Heart right ventricle (tissue), 16 donors: ENCODE data around the gene MUC3A. TPM values are rescaled to one million over a fixed set of nuclear protein-coding genes. Genes with fewer than 3 reads are reported as not detected.

Experiments
- ATAC-seq, 8 donors: fragments of 200-7000 bp; cut with Tn5 transposase; one replicate each; pipeline ENCODE4 v1.9.1; 2020; ENCODE audit warnings: mild to moderate bottlenecking in 8 of 8, moderate library complexity in 8 of 8, moderate number of reproducible peaks in 1 of 8
- DNase-seq, 2 donors: peaks; one replicate each; pipeline ENCODE4 v3.0.0-alpha.2; 2020
- H3K27ac ChIP-seq, 10 donors: fragments of 200-600 bp; sonication (generic) in 2 of 10; one replicate each; pipeline versions ENCODE4 v1.5.0 to v1.8.0; 2020 to 2022; ENCODE audit warnings: mild to moderate bottlenecking in 3 of 10
- H3K27me3 ChIP-seq, 7 donors: fragments of 200-600 bp; one replicate each; pipeline ENCODE4 v1.8.0; 2021 to 2022; ENCODE audit warnings: mild to moderate bottlenecking in 2 of 7
- H3K36me3 ChIP-seq, 9 donors: fragments of 200-600 bp; sonication (generic) in 1 of 9; one replicate each; pipeline versions ENCODE4 v1.5.0 to v1.8.0; 2020 to 2022; ENCODE audit warnings: mild to moderate bottlenecking in 2 of 9
- H3K4me1 ChIP-seq, 9 donors: fragments of 200-600 bp; sonication (generic) in 1 of 9; one replicate each; pipeline versions ENCODE4 v1.5.0 to v1.8.0; 2020 to 2022; ENCODE audit warnings: mild to moderate bottlenecking in 4 of 9
- H3K4me3 ChIP-seq, 10 donors: fragments of 200-600 bp; sonication (generic) in 2 of 10; one replicate each; pipeline versions ENCODE4 v1.5.0 to v1.8.0; 2020 to 2022; ENCODE audit warnings: mild to moderate bottlenecking in 7 of 10, moderate library complexity in 2 of 10
- H3K9me3 ChIP-seq, 11 donors: fragments of 200-600 bp in 10 of 11; sonication (generic) in 2 of 11; one replicate each; pipeline versions ENCODE4 v1.5.0 to v1.8.0; 2013 to 2022; ENCODE audit warnings: mild to moderate bottlenecking in 2 of 11, control low read depth in 1 of 11, moderate library complexity in 1 of 11
- CTCF ChIP-seq, 9 donors: fragments of 200-600 bp; sonication (generic) in 2 of 9; IDR thresholded peaks; one replicate each; pipeline versions ENCODE4 v1.5.0 to v1.8.0; 2021 to 2022; ENCODE audit warnings: antibody characterized with exemption in 9 of 9, mild to moderate bottlenecking in 5 of 9, moderate library complexity in 1 of 9
- WGBS, 2 donors: extraction: QIAGEN DNeasy Blood & Tissue Kit; methylation state at CpG; one replicate each; pipeline ENCODE4 v1.1.7; 2013; ENCODE audit warnings: inconsistent platforms in 1 of 2; 5-methylcytosine and 5-hydroxymethylcytosine counted together
- intact Hi-C, 10 donors: fragments of 100-400 bp; cut with DNase I; formaldehyde crosslinking; loops; one replicate each; pipeline versions ENCODE4 v1.11.1 to v1.14.2; 2022
- polyA plus RNA-seq, 2 donors: library from polyadenylated mRNA; stranded (reverse); fragments of 200-250 nt; gene quantifications; one replicate each; pipeline ENCODE4 v1.2.3, GENCODE V29; 2013
- total RNA-seq, 10 donors: library from RNA; stranded (reverse); fragmentation: NEBNext Ultra II Directional in 3 of 10; extraction: Animal tissue kit (Norgen Biotek cat#: 25700) in 3 of 10; gene quantifications; one replicate each; pipeline versions ENCODE4 v1.2.1 to v1.2.4, GENCODE V29; 2021 to 2023
- donor health status: Arrhythmogenic right ventricular cardiomyopathy.
- donor health status: ischemic (EF 13 %, LVEDD 7.1; RV severe dilation, severe dysfunction).
- donor health status: healthy with polysubstance abuse.
- donor health status: DM: no; HTN: yes; CAD: no.
- donor health status: DM: no; HTN: no; CAD: no.
- donor health status: ischemic (EF 25% LVEDD 6.9; RV normal size, moderate dysfunction).
- donor health status: ischemic (EF 25% LVEDD 5.7; RV mildly dilated, moderate dysfunction).
- donor health status: healthy.
- donor health status: DM: yes; HTN: yes; CAD: no.
- donor health status: Ischemic cardiomyopathy.
- donor health status: ischemic (EF 35%, LVEDD 5.7; RV mildly dilated, moderate dysfunction).
- donor health status: nonischemic (EF 11% LVEDD 7.7; RV severe dilation, severe dysfunction).
- donor health status: DM: yes; HTN: yes; CAD: no.
- donor health status: PGD.
- donor health status: ischemic (EF 29% LVEDD 5.4; RV normal size, mild dysfunction).
- donor health status: nonischemic (EF 23%, LVEDD 6.1; RV moderate dilation, normal function).

MUC3A gene
- total and polyA plus RNA-seq, 12 donors, result 0.23 to 3.5 (median 0.75) TPM

GRCh38 chr7:100962537-100962936 lies 13.2 kb downstream of the MUC3A start:
- no peak for ATAC-seq
- no peak for TF ChIP-seq CTCF (IDR thresholded peaks at IDR 0.05)
- Histone ChIP-seq H3K4me3 (no peak overlapping the region), H3K27ac (no peak overlapping the region), H3K9me3 (no peaks in the 10 kb centered on the region), H3K27me3 (peaks cover 35 to 76% (median 64%) of the 10 kb centered on the region in 7 donors), H3K36me3 (no peaks in the 10 kb centered on the region), H3K4me1 (peaks cover 4 to 18% (median 14%) of the 10 kb centered on the region in 9 donors)
- 85% methylated on average over 3 of the region's 3 CpGs for WGBS, 2 donors
- no peak for DNase-seq
- intact Hi-C loops, result loop anchor here in 5 of 10 donors (5.0 to 10.0 kb wide), 2 partner anchors 92 to 1260 kb away; no protein-coding TSS in a partner anchor

GRCh38 chr7:100963386-100963785 lies 14.1 kb downstream of the MUC3A start:
- no peaks in the 10 kb centered on the region for H3K36me3 ChIP-seq
- H3K4me1 ChIP-seq, result peaks cover 4 to 18% (median 14%) of the 10 kb centered on the region in 9 donors
- TF ChIP-seq CTCF (IDR thresholded peaks at IDR 0.05), result no peak
- 74 to 75% methylated on average over 12 of the region's 12 CpGs for whole genome bisulfite sequencing, 2 donors
- DNase-seq, result no peak
- ATAC-seq, result no peak
- peaks cover 35 to 82% (median 71%) of the 10 kb centered on the region in 7 donors for H3K27me3 ChIP-seq
- no peaks in the 10 kb centered on the region for H3K9me3 ChIP-seq
- no peak overlapping the region for H3K4me3 ChIP-seq
- intact Hi-C loops, result loop anchor here in 5 of 10 donors (5.0 to 10.0 kb wide), 2 partner anchors 91 to 1261 kb away; no protein-coding TSS in a partner anchor
- H3K27ac ChIP-seq, result no peak overlapping the region

GRCh38 chr7:100963874-100964273 lies 14.5 kb downstream of the MUC3A start:
- H3K27me3 ChIP-seq, result peaks cover 35 to 87% (median 76%) of the 10 kb centered on the region in 7 donors
- no peak for ATAC-seq

DNA sequence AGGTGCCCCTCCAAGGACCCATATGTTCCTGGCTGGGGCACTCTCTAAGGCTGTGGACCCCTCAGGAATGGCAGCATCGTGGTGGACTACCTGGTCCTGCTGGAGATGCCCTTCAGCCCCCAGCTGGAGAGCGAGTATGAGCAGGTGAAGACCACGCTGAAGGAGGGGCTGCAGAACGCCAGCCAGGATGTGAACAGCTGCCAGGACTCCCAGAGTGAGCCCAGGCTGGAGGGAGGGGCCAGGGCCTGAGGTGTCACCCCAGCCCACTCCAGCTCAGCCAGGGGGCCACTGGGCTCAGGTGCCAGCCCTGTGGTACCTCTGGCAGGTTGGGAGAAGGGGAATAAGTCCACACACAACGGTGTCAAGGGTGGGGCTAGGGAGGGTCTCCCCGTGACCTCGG lies 15.3 kb downstream of the MUC3A start:
- H3K27ac ChIP-seq, result no peak overlapping the region
- peaks cover 4 to 18% (median 14%) of the 10 kb centered on the region in 9 donors for H3K4me1 ChIP-seq
- WGBS, 2 donors, result 48 to 54% methylated on average over 7 of the region's 7 CpGs
- no peak for ATAC-seq
- no peaks in the 10 kb centered on the region for H3K36me3 ChIP-seq
- H3K4me3 ChIP-seq, result no peak overlapping the region
- peaks cover 35 to 92% (median 79%) of the 10 kb centered on the region in 7 donors for H3K27me3 ChIP-seq
- H3K9me3 ChIP-seq, result no peaks in the 10 kb centered on the region
- intact Hi-C loops, result loop anchor here in 6 of 10 donors (5.0 to 10.0 kb wide), 4 partner anchors 67 to 1262 kb away; partner anchors contain the start of gene ACHE (in 1 of the 6)
- no peak for TF ChIP-seq CTCF (IDR thresholded peaks at IDR 0.05)
- DNase-seq, result no peak

More at GRCh38 chr7:100963874-100964273, 14.5 kb downstream of the MUC3A start:
- Histone ChIP-seq H3K9me3 (no peaks in the 10 kb centered on the region), H3K4me1 (peaks cover 4 to 18% (median 14%) of the 10 kb centered on the region in 9 donors), H3K4me3 (no peak overlapping the region), H3K36me3 (no peaks in the 10 kb centered on the region), H3K27ac (no peak overlapping the region)
- TF ChIP-seq CTCF (IDR thresholded peaks at IDR 0.05), result no peak
- no peak for DNase-seq
- WGBS, 2 donors, result 79% methylated on average over 8 of the region's 8 CpGs
- intact Hi-C loops, result loop anchor here in 5 of 10 donors (5.0 to 10.0 kb wide), 2 partner anchors 91 to 1262 kb away; no protein-coding TSS in a partner anchor
